Measurements from ENCODE around the gene ZC3H6. TPM values are rescaled to one million over a fixed set of nuclear protein-coding genes. Genes with fewer than 3 reads are reported as not detected.
"Not testable (repeated sequence)": the region's sequence is repeated elsewhere in the genome, so short reads cannot be mapped to it uniquely, and the experiment has no call there.

The ZC3H6 gene
- total RNA-seq, 2 experiments from 2014 or later = 15.1 to 15.3 TPM

- intact Hi-C loops (cut with DNase I, micrococcal nuclease); POLR2A ChIA-PET; DNase-seq; H3K4me1 Mint-ChIP-seq; ATAC-seq; CTCF ChIA-PET; H3K27me3 Mint-ChIP-seq; H3K4me3 Mint-ChIP-seq; H3K36me3 Mint-ChIP-seq (ENCODE audit: low read depth); H3K9me3 Mint-ChIP-seq (ENCODE audit: low read depth); H3K27ac Mint-ChIP-seq: not testable (repeated sequence)
Observed at GRCh38 chr2:112354335-112354734, 78.9 kb downstream of the ZC3H6 start.

DNA sequence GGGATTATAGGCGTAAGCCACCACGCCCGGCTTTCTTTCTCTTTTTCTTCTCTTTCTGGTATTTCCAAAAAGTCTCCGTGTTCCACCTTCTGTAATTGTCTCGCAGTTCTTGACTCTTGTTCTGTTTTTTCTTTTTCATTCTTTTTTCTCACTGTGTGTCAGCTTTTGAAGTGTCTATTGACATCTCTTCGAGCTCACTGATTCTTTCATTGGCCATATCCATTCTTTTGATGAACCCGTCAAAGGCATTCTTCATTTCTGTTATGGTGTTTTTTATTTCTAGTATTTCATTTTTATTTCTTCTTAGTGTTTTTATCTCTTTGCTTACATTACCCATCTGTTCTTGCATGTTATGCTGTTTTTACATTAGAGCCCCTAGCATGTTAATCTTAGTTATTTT is 84.7 kb downstream of the ZC3H6 start:
- H3K9me3 Mint-ChIP-seq (ENCODE audit: low read depth); intact Hi-C loops (cut with DNase I, micrococcal nuclease); DNase-seq; POLR2A ChIA-PET; H3K4me1 Mint-ChIP-seq; H3K36me3 Mint-ChIP-seq (ENCODE audit: low read depth); H3K27me3 Mint-ChIP-seq; ATAC-seq; CTCF ChIA-PET; H3K27ac Mint-ChIP-seq; H3K4me3 Mint-ChIP-seq: not testable (repeated sequence)

Other genes with a start within 250 kb of the ZC3H6 start
- 10 to 100 TPM; 14.5 to 17.6 TPM for gene TMEM87B, start 220.3 kb upstream of the ZC3H6 start, total RNA-seq
- gene FBLN7, start 137.2 kb upstream of the ZC3H6 start, total RNA-seq = 10 to 100 TPM; 40.5 to 40.6 TPM
- gene ZC3H8, start 20.6 kb upstream of the ZC3H6 start, total RNA-seq = 10 to 100 TPM; 21.6 to 27.1 TPM
- gene RGPD8, start 158.0 kb downstream of the ZC3H6 start, total RNA-seq = 1 to 10 TPM; 7.8 to 9.2 TPM
- 10 to 100 TPM; 28.7 to 30.2 TPM for gene TTL, start 206.6 kb downstream of the ZC3H6 start, total RNA-seq